ENCODE data around the gene PRKAR1B. TPM values are rescaled to one million over a fixed set of nuclear protein-coding genes. Genes with fewer than 3 reads are reported as not detected.

PRKAR1B gene
- total and polyA plus RNA-seq, 7 experiments from 2014 or later: 16.1 to 51.4 (median 28.7) TPM

DNA sequence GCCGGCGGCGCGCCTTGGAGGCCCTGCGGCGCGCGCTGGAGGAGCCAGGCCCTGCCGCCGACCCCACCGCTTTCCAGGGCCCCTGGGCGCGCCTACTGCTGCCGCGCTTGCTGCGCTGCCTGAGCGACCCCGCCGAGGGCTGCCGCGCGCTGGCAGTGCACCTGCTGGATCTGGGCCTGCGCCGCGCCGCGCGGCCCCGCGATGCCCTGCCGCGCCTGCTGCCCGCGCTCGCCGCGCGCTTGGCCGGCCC, 302 bp downstream of the PRKAR1B start:
- peak overlapping the region; percentile 81 for H3K4me3 ChIP-seq (ENCODE audit: low read length)
- DNase-seq (peak in 1 of 9 donors; percentile 19), ATAC-seq (peak; percentile 47)
- intact Hi-C loops (cut with micrococcal nuclease): loop anchor here (1.0 to 5.0 kb wide), 15 partner anchors 14 to 579 kb away; partner anchors contain the start of genes GET4 (in 2 of the 2) and PDGFA (in 1 of the 2)
- H3K4me1 ChIP-seq (ENCODE audit: control insufficient read depth in 2 of 2, insufficient read depth in 2 of 2, low read length in 2 of 2): peaks cover 14 to 15% of the 10 kb centered on the region in 2 donors
- H3K9me3 ChIP-seq (ENCODE audit: control insufficient read depth in 2 of 3, low read length in 3 of 3): no peaks in the 10 kb centered on the region
- H3K27ac Mint-ChIP-seq: no peak overlapping the region
- peaks cover 20 to 37% (median 21%) of the 10 kb centered on the region in 7 donors for H3K4me1 Mint-ChIP-seq
- H3K27me3 Mint-ChIP-seq: no peaks in the 10 kb centered on the region
- no peaks in the 10 kb centered on the region for H3K27me3 ChIP-seq (ENCODE audit: control insufficient read depth in 2 of 2, insufficient read depth in 2 of 2, low read length in 2 of 2)
- H3K9me3 Mint-ChIP-seq: peaks cover 0 to 13% (median 2%) of the 10 kb centered on the region in 11 donors
- peak overlapping the region in 3 of 10 donors; percentile 72 to 85 (median 73) for H3K4me3 Mint-ChIP-seq
- ChIA-PET POLR2A (interaction anchor here (0.9 to 1.4 kb wide), 4 partner anchors 9 to 109 kb away, joined by 3 to 4 read pairs (median 3); no protein-coding TSS in a partner anchor), CTCF (no interaction called here)
- H3K36me3 ChIP-seq (ENCODE audit: control insufficient read depth in 2 of 3, insufficient read depth in 3 of 3, low read length in 3 of 3): peaks cover 0 to 25% (median 0%) of the 10 kb centered on the region in 3 experiments
- peaks cover 5 to 35% (median 27%) of the 10 kb centered on the region in 5 donors for H3K36me3 Mint-ChIP-seq
- H3K27ac ChIP-seq (ENCODE audit: low read depth, low read length): peak overlapping the region; percentile 73

DNA sequence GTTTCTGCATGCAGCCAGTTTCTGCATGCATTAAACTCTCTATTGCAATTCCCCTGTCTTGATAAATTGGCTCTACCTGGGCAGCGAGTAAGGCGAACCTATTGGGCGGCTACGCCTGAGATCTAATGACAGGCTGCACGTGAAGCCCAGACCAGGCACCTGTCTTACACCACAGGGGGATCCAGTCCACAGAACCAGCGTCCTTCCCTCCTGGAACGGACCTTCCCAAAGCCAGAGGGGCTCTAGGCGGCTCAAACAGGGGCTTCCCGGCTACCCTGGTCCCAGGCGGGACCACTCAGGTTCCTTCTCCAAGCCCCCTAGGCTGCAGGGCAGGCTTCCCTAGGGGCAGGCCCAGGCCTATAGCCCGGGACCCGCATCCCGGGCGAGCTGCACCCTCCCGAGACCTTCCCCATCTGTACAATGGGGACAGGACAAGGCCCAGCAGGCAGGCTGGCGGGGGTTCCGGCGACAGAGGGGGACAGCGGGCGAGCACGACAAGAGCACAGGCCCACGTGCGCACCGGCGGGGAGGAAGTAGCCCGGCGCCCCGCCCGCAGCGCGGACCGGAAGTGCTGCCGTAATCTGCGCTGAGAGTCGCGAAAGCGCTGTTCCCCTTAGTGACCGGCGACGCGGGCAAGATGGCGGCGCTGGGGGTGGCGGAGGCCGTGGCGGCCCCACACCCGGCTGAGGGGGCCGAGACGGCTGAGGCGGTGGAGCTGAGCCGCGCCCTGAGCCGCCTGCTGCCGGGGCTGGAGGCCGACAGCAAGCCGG, 812 bp downstream of the PRKAR1B start, which contains the start of gene DNAAF5:
DNAAF5 (plus strand) TSS at position 616 of the 770 bp plus-strand sequence; CDS start at position 638, 22 bp downstream.
- no peaks in the 10 kb centered on the region for H3K9me3 ChIP-seq (ENCODE audit: control insufficient read depth in 2 of 3, low read length in 3 of 3)
- CTCF ChIA-PET: no interaction called here
- peak within 1 kb of the TSS; percentile 72 to 88 (median 84) for H3K4me3 Mint-ChIP-seq

DNA sequence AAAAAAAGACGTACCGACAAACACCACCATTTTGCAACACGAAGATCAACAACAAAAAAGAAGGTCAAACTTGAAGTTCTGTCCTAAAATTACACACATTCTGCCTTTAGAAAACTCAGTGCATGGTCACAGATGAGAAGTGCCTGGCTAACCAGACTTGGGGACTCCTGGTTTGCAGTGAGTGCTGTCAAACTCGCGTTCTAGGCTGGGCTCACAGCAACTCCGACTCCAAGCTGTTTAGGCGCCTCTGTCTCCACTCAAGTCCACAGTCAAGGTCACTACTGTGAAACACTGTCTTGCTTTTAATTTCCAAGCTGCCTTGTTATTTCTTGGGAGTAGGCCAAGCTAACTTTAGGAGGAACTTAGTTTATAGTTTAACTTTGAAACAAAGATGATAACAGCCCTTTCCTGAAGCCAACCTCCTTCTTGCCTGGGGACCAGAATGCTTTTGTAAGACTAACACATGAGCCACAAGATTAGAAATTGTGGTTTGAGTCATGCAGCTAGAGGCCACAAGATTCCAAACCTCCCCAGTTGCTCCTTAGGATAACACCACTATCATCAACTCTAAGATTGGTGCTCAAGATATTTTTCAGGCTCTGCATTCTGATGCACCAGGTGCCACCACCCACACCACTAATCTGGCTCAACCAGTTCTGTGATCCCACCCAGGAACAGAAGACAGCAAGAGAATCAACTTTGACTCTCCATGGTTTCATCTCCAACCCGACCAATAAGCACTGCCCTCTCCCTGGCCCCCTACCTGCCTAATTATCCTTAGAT, 1.7 kb downstream of the PRKAR1B start:
- intact Hi-C loops (cut with micrococcal nuclease): loop anchor here (1.0 to 5.0 kb wide), 15 partner anchors 13 to 578 kb away; partner anchors contain the start of genes GET4 (in 2 of the 2) and PDGFA (in 1 of the 2)
- DNase-seq: no peak
- H3K4me3 Mint-ChIP-seq: peak overlapping the region; percentile 42 to 85 (median 74)
- H3K4me1 ChIP-seq (ENCODE audit: control insufficient read depth in 2 of 2, insufficient read depth in 2 of 2, low read length in 2 of 2): peaks cover 14 to 15% of the 10 kb centered on the region in 2 donors
- peaks cover 19 to 37% (median 24%) of the 10 kb centered on the region in 7 donors for H3K4me1 Mint-ChIP-seq
- ChIA-PET POLR2A (interaction anchor here (0.6 to 1.5 kb wide), 3 partner anchors 9 to 125 kb away, joined by 3 to 6 read pairs (median 5); no protein-coding TSS in a partner anchor), CTCF (no interaction called here)
- peak overlapping the region; percentile 81 for H3K4me3 ChIP-seq (ENCODE audit: low read length)
- H3K9me3 ChIP-seq (ENCODE audit: control insufficient read depth in 2 of 3, low read length in 3 of 3): no peaks in the 10 kb centered on the region
- H3K27ac Mint-ChIP-seq: peak overlapping the region in 8 of 9 donors; percentile 17 to 81 (median 71)
- H3K27me3 ChIP-seq (ENCODE audit: control insufficient read depth in 2 of 2, insufficient read depth in 2 of 2, low read length in 2 of 2): no peaks in the 10 kb centered on the region
- peaks cover 9 to 43% (median 30%) of the 10 kb centered on the region in 5 donors for H3K36me3 Mint-ChIP-seq
- H3K27me3 Mint-ChIP-seq: no peaks in the 10 kb centered on the region
- no peak for ATAC-seq
- peak overlapping the region; percentile 73 for H3K27ac ChIP-seq (ENCODE audit: low read depth, low read length)
- H3K9me3 Mint-ChIP-seq: peaks cover 0 to 21% (median 5%) of the 10 kb centered on the region in 11 donors
- H3K36me3 ChIP-seq (ENCODE audit: control insufficient read depth in 2 of 3, insufficient read depth in 3 of 3, low read length in 3 of 3): peaks cover 0 to 14% (median 0%) of the 10 kb centered on the region in 3 experiments

More for the DNA sequence above, 812 bp downstream of the PRKAR1B start, which contains the start of gene DNAAF5:
- H3K27me3 Mint-ChIP-seq: no peaks in the 10 kb centered on the region
- DNase-seq (peak; percentile 73 to 90 (median 84)), ATAC-seq (peak; percentile 97)
- H3K4me1 Mint-ChIP-seq: peaks cover 20 to 37% (median 21%) of the 10 kb centered on the region in 7 donors
- Histone ChIP-seq H3K27ac (ENCODE audit: low read depth, low read length) (peak within 1 kb of the TSS; percentile 73), H3K36me3 (ENCODE audit: control insufficient read depth in 2 of 3, insufficient read depth in 3 of 3, low read length in 3 of 3) (peaks cover 0 to 21% (median 0%) of the 10 kb centered on the region in 3 experiments), H3K27me3 (ENCODE audit: control insufficient read depth in 2 of 2, insufficient read depth in 2 of 2, low read length in 2 of 2) (no peaks in the 10 kb centered on the region), H3K4me1 (ENCODE audit: control insufficient read depth in 2 of 2, insufficient read depth in 2 of 2, low read length in 2 of 2) (peaks cover 14 to 15% of the 10 kb centered on the region in 2 donors), H3K4me3 (ENCODE audit: low read length) (peak within 1 kb of the TSS; percentile 81)
- H3K36me3 Mint-ChIP-seq: peaks cover 5 to 38% (median 29%) of the 10 kb centered on the region in 5 donors
- peaks cover 0 to 16% (median 4%) of the 10 kb centered on the region in 11 donors for H3K9me3 Mint-ChIP-seq
- intact Hi-C loops (cut with micrococcal nuclease): loop anchor here (1.0 to 5.0 kb wide), 15 partner anchors 14 to 579 kb away; partner anchors contain the start of genes GET4 (in 2 of the 2) and PDGFA (in 1 of the 2)
- POLR2A ChIA-PET: interaction anchor here (0.9 to 1.5 kb wide), 6 partner anchors 9 to 126 kb away, joined by 3 to 5 read pairs (median 3); no protein-coding TSS in a partner anchor
- H3K27ac Mint-ChIP-seq: peak within 1 kb of the TSS in 8 of 9 donors; percentile 57 to 83 (median 71)

DNA sequence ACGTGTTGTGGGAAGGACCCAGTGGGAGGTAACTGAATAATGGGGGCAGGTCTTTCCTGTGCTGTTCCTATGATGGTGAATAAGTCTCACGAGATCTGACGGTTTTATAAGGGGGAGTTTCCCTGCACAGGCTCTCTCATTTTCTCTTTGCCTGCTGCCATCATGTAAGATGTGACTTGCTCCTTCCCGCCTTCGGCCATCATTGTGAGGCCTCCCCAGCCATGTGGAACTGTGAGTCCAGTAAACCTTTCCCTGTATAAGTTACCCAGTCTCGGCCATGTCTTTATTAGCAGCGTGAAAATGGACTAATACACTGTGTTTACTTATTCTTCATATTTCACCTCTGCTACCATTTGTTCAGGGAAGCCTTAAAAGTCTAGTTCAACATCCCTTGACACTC, 2.8 kb downstream of the PRKAR1B start:
- ChIA-PET POLR2A (interaction anchor here (1.5 kb wide), 1 partner anchor 8 kb away, joined by 5 read pairs; no protein-coding TSS in a partner anchor), CTCF (no interaction called here)
- no peaks in the 10 kb centered on the region for H3K9me3 ChIP-seq (ENCODE audit: control insufficient read depth in 2 of 3, low read length in 3 of 3)
- no peaks in the 10 kb centered on the region for H3K27me3 ChIP-seq (ENCODE audit: control insufficient read depth in 2 of 2, insufficient read depth in 2 of 2, low read length in 2 of 2)
- Mint-ChIP-seq H3K27ac (peak overlapping the region in 1 of 9 donors; percentile 40), H3K4me3 (peak overlapping the region in 1 of 10 donors; percentile 13), H3K9me3 (peaks cover 0 to 24% (median 5%) of the 10 kb centered on the region in 11 donors), H3K4me1 (peaks cover 15 to 31% (median 21%) of the 10 kb centered on the region in 7 donors), H3K36me3 (peaks cover 9 to 47% (median 28%) of the 10 kb centered on the region in 5 donors), H3K27me3 (no peaks in the 10 kb centered on the region)
- ATAC-seq (no peak), DNase-seq (no peak)
- peaks cover 0 to 7% (median 0%) of the 10 kb centered on the region in 3 experiments for H3K36me3 ChIP-seq (ENCODE audit: control insufficient read depth in 2 of 3, insufficient read depth in 3 of 3, low read length in 3 of 3)
- intact Hi-C loops (cut with micrococcal nuclease): no loop called here
- H3K27ac ChIP-seq (ENCODE audit: low read depth, low read length): no peak overlapping the region
- peaks cover 14 to 15% of the 10 kb centered on the region in 2 donors for H3K4me1 ChIP-seq (ENCODE audit: control insufficient read depth in 2 of 2, insufficient read depth in 2 of 2, low read length in 2 of 2)
- no peak overlapping the region for H3K4me3 ChIP-seq (ENCODE audit: low read length)

DNA sequence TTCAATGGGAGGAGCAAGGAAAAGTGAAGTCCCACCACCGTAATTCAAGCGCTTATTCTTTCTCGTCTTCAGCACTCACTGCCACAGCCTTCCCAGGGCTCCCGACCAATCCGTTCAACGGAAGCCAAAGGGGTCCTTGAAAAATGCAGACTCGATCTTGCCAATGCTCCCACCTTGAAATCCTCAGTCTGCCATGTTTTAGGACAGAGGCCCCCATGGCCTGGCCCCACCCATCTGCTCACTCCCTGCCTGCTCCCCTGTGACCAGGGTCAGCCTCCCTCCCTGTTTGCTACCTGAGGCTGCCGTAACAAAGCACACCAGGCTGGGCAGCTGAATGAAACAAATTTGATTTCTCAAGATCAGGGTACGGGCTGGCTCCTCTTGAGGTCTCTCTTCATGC, 3.5 kb downstream of the PRKAR1B start:
- Histone ChIP-seq H3K4me1 (ENCODE audit: control insufficient read depth in 2 of 2, insufficient read depth in 2 of 2, low read length in 2 of 2) (peaks cover 14 to 15% of the 10 kb centered on the region in 2 donors), H3K27ac (ENCODE audit: low read depth, low read length) (no peak overlapping the region), H3K9me3 (ENCODE audit: control insufficient read depth in 2 of 3, low read length in 3 of 3) (no peaks in the 10 kb centered on the region), H3K4me3 (ENCODE audit: low read length) (no peak overlapping the region), H3K27me3 (ENCODE audit: control insufficient read depth in 2 of 2, insufficient read depth in 2 of 2, low read length in 2 of 2) (no peaks in the 10 kb centered on the region), H3K36me3 (ENCODE audit: control insufficient read depth in 2 of 3, insufficient read depth in 3 of 3, low read length in 3 of 3) (peaks cover 0 to 7% (median 0%) of the 10 kb centered on the region in 3 experiments)
- Mint-ChIP-seq H3K27me3 (no peaks in the 10 kb centered on the region), H3K36me3 (peaks cover 9 to 47% (median 28%) of the 10 kb centered on the region in 5 donors), H3K4me1 (peaks cover 15 to 32% (median 20%) of the 10 kb centered on the region in 7 donors), H3K4me3 (no peak overlapping the region), H3K27ac (no peak overlapping the region), H3K9me3 (peaks cover 0 to 24% (median 5%) of the 10 kb centered on the region in 11 donors)
- ATAC-seq: no peak
- CTCF ChIA-PET: no interaction called here
- DNase-seq: no peak
- intact Hi-C loops (cut with micrococcal nuclease): no loop called here
- POLR2A ChIA-PET: no interaction called here

Measured in naive thymus-derived CD4-positive, alpha-beta T cell (primary cell).